Measurements from ENCODE around the gene THAP10.
"Not testable (repeated sequence)": the region's sequence is repeated elsewhere in the genome, so short reads cannot be mapped to it uniquely, and the experiment has no call there.

THAP10 gene

GRCh38 chr15:70892002-70892911 lies at the start of gene THAP10, which contains the start of gene LRRC49:
TSS of gene THAP10 (minus strand) at chr15:70892433. CDS start at chr15:70892272, 161 bp downstream.
TSS of gene LRRC49 (plus strand) at chr15:70892826. CDS start at chr15:70892895, 69 bp downstream.
- peak; percentile 91 for FAIRE-seq
- DNase-seq (ENCODE audit: extremely low spot score, insufficient read length, low read depth), result peak; percentile 51

GRCh38 chr15:70936326-70936725 lies 44.1 kb upstream of the THAP10 start:
- FAIRE-seq, result no peak
- no peak for DNase-seq (ENCODE audit: extremely low spot score, insufficient read length, low read depth)

GRCh38 chr15:70935631-70936030 lies 43.4 kb upstream of the THAP10 start:
- no peak for DNase-seq (ENCODE audit: extremely low spot score, insufficient read length, low read depth)
- no peak for FAIRE-seq

- FAIRE-seq, result no peak
- DNase-seq (ENCODE audit: extremely low spot score, insufficient read length, low read depth), result no peak
These were observed 41.2 kb upstream of the THAP10 start for GRCh38 chr15:70933411-70933810.

GRCh38 chr15:70932397-70932796 lies 40.2 kb upstream of the THAP10 start:
- no peak for DNase-seq (ENCODE audit: extremely low spot score, insufficient read length, low read depth)
- no peak for FAIRE-seq

GRCh38 chr15:70931821-70932220 lies 39.6 kb upstream of the THAP10 start:
- FAIRE-seq (no peak), DNase-seq (ENCODE audit: extremely low spot score, insufficient read length, low read depth) (no peak)

GRCh38 chr15:70926914-70927313 lies 34.7 kb upstream of the THAP10 start:
- DNase-seq (ENCODE audit: extremely low spot score, insufficient read length, low read depth); FAIRE-seq: not testable (repeated sequence)

GRCh38 chr15:70923311-70924080 lies 31.3 kb upstream of the THAP10 start:
- no peak for FAIRE-seq
- no peak for DNase-seq (ENCODE audit: extremely low spot score, insufficient read length, low read depth)

- DNase-seq (ENCODE audit: extremely low spot score, insufficient read length, low read depth), result no peak
- FAIRE-seq, result no peak
These were observed 29.9 kb upstream of the THAP10 start for GRCh38 chr15:70922119-70922518.

- FAIRE-seq (peak; percentile 59), DNase-seq (ENCODE audit: extremely low spot score, insufficient read length, low read depth) (no peak)
These were observed 28.9 kb upstream of the THAP10 start for GRCh38 chr15:70920981-70921696.

GRCh38 chr15:70917955-70918354 lies 25.7 kb upstream of the THAP10 start:
- FAIRE-seq (no peak), DNase-seq (ENCODE audit: extremely low spot score, insufficient read length, low read depth) (no peak)

- DNase-seq (ENCODE audit: extremely low spot score, insufficient read length, low read depth), result no peak
- FAIRE-seq, result no peak
These were observed 24.3 kb upstream of the THAP10 start for GRCh38 chr15:70916531-70916930.

- DNase-seq (ENCODE audit: extremely low spot score, insufficient read length, low read depth) (no peak), FAIRE-seq (no peak)
These were observed 20.0 kb upstream of the THAP10 start for GRCh38 chr15:70912187-70912586.

GRCh38 chr15:70910958-70911357 lies 18.7 kb upstream of the THAP10 start:
- no peak for FAIRE-seq
- DNase-seq (ENCODE audit: extremely low spot score, insufficient read length, low read depth), result no peak

- no peak for FAIRE-seq
- DNase-seq (ENCODE audit: extremely low spot score, insufficient read length, low read depth), result no peak
These were observed 15.7 kb upstream of the THAP10 start for GRCh38 chr15:70907784-70908471.

GRCh38 chr15:70906842-70907241 lies 14.6 kb upstream of the THAP10 start:
- no peak for FAIRE-seq
- DNase-seq (ENCODE audit: extremely low spot score, insufficient read length, low read depth), result no peak

- no peak for FAIRE-seq
- DNase-seq (ENCODE audit: extremely low spot score, insufficient read length, low read depth), result no peak
These were observed 9.9 kb upstream of the THAP10 start for GRCh38 chr15:70902107-70902506.

GRCh38 chr15:70892912-70893560 lies 803 bp upstream of the THAP10 start:
- FAIRE-seq, result peak; percentile 38
- no peak for DNase-seq (ENCODE audit: extremely low spot score, insufficient read length, low read depth)

- FAIRE-seq (no peak), DNase-seq (ENCODE audit: extremely low spot score, insufficient read length, low read depth) (no peak)
These were observed 9.9 kb downstream of the THAP10 start for GRCh38 chr15:70882361-70882760.
